Fibroblast of pulmonary artery (primary cell): ENCODE measurements around the gene RBM33.

Experiments
- DNase-seq: peaks from one replicate; pipeline ENCODE4 v3.0.0-alpha.2; 2010; ENCODE audit warnings: low read depth
- H3K4me3 ChIP-seq: replicated peaks from 2 replicates; pipeline ENCODE4 v1.5.1; 2011; ENCODE audit warnings: low read depth, mild to moderate bottlenecking, control low read depth, low read length, moderate library complexity
- CTCF ChIP-seq: IDR thresholded peaks from 2 replicates; pipeline ENCODE4 v1.5.1; 2011; ENCODE audit warnings: mild to moderate bottlenecking, control low read depth, low read length, inconsistent platforms; ENCODE audit errors: missing control alignments

The RBM33 gene

DNA sequence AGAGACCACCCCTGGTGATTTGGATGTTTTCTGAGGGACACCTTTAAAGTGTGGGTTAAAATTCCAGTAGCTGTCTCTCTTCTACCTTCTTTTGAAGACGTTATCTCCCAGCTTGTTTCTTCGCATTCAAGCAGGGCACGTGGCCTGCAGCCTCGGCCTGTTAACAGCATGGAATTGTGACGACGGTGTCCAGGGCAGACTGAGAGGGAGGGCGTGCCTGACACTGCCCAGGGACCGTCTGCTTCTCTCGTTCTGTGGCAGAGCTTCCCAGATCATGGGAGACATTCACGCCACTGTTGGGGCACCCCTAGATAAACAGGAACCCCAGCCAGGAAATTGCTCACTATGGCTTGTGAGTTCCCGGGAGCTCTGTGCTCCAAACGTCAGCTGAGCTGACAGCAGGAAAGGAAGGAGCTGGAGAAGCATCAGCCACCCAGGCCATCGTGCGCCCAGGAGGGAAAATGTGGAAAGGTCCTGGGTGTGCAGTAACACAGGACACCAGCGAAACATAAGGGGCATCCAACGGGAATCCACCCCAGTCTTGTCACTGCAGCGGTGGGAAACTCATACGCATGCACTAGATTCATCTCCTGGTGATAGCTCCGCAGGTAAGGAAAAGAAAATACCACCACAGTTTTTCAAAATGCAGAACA, 41.1 kb upstream of the RBM33 start:
- TF ChIP-seq CTCF = no peak

GRCh38 chr7:155603858-155604503, 40.5 kb upstream of the RBM33 start:
- H3K4me3 ChIP-seq = no peak overlapping the region
- TF ChIP-seq CTCF = no peak
- no peak for DNase-seq

More for the DNA sequence above, 41.1 kb upstream of the RBM33 start:
- no peak for DNase-seq
- H3K4me3 ChIP-seq = no peak overlapping the region

GRCh38 chr7:155604504-155604997, 39.9 kb upstream of the RBM33 start:
- TF ChIP-seq CTCF = no peak

GRCh38 chr7:155609185-155609584, 35.3 kb upstream of the RBM33 start:
- no peak overlapping the region for H3K4me3 ChIP-seq
- no peak for TF ChIP-seq CTCF
- DNase-seq = no peak

More at GRCh38 chr7:155604504-155604997, 39.9 kb upstream of the RBM33 start:
- H3K4me3 ChIP-seq = no peak overlapping the region
- no peak for DNase-seq

DNA sequence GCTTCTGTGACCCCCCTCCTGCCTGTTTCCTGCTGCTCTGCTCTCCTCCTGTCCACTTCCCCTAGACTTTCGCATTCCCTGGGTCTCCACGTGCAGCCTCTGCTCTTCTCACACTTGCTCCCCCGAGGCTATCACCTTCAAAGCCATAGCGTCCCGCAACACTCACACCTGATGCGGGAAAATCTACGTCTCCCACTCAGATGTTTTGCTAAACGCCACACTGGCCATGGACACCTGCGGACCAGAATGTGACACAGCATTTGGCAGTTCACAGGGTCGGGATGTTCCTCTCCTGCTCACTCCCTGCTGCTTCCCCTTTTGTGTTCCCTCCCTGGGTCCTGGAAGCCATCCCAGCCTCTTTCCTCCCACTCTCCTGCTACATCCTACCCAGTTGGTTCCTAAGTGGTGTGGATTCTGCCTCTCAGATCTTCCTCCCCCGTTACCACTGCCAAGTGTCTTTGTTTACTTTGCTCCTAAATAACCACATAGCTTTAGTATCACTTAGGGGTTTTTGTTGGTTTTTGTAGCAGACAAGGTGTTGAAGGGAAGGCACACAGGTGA, 33.7 kb upstream of the RBM33 start:
- no peak for DNase-seq
- no peak for TF ChIP-seq CTCF
- no peak overlapping the region for H3K4me3 ChIP-seq

DNA sequence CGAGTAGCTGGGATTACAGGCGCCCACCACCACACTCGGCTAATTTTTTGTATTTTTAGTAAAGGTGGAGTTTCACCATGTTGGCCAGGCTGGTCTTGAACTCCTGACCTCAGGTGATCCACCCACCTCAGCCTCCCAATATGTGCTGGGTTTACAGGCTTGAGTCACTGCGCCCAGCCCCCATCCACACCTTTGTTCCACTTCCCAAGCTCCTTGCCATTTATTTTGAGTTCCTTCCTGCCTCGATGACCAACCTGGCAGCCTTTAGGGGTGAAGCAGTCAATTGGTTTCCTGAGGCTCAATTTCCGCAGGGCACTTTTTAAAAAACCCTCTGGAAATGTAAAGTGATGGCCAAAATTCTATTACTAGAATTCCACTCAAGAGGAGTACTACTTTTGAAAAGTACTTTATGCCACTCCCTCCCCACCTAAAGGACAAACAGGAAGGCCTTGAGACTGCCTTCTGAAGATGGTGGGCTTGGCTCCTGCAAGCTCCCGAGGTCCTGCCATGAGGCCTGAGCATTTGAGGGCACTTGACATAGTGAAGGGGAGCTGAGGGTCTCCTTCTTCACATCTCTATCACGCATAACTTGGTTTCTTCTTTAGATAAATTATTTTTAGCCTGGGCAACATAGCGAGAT, 32.5 kb upstream of the RBM33 start:
- no peak overlapping the region for H3K4me3 ChIP-seq
- no peak for DNase-seq
- TF ChIP-seq CTCF = no peak
